Mononuclear cell (primary cell): Measurements from ENCODE around the gene KLF13. TPM values are rescaled to one million over a fixed set of nuclear protein-coding genes. Genes with fewer than 3 reads are reported as not detected.

Experiments
- H3K27me3 ChIP-seq: 2 replicates; pipeline ENCODE4 v1.6.0; 2011; ENCODE audit warnings: low read length, control low read depth; ENCODE audit not compliant: insufficient read depth
- H3K4me1 ChIP-seq: 2 replicates; pipeline ENCODE4 v1.5.1; 2011; ENCODE audit warnings: mild to moderate bottlenecking, low read length, control low read depth; ENCODE audit not compliant: insufficient read depth
- H3K4me3 ChIP-seq: 2 replicates; pipeline ENCODE4 v1.5.1; 2011; ENCODE audit warnings: mild to moderate bottlenecking, low read length, moderate library complexity
- H3K9me3 ChIP-seq: 2 replicates; pipeline ENCODE4 v1.5.1; 2011; ENCODE audit warnings: low read depth, mild to moderate bottlenecking, control low read depth, low read length
- total RNA-seq: library from RNA; depleted of rRNA; stranded (reverse); fragments of >200 nt; gene quantifications from one replicate; pipeline ENCODE4 v1.2.3, GENCODE V29; 2012

Gene KLF13
- total RNA-seq, 1 donor: 151 TPM

GRCh38 chr15:31341496-31342195 is 15.0 kb downstream of the KLF13 start:
- Histone ChIP-seq H3K9me3 (no peaks in the 10 kb centered on the region), H3K27me3 (no peaks in the 10 kb centered on the region), H3K4me1 (peaks cover 100% of the 10 kb centered on the region), H3K4me3 (no peak overlapping the region)

- Histone ChIP-seq H3K4me1 (peaks cover 100% of the 10 kb centered on the region), H3K27me3 (no peaks in the 10 kb centered on the region), H3K4me3 (no peak overlapping the region), H3K9me3 (no peaks in the 10 kb centered on the region)
Measured at GRCh38 chr15:31342381-31342780, 15.7 kb downstream of the KLF13 start.

DNA sequence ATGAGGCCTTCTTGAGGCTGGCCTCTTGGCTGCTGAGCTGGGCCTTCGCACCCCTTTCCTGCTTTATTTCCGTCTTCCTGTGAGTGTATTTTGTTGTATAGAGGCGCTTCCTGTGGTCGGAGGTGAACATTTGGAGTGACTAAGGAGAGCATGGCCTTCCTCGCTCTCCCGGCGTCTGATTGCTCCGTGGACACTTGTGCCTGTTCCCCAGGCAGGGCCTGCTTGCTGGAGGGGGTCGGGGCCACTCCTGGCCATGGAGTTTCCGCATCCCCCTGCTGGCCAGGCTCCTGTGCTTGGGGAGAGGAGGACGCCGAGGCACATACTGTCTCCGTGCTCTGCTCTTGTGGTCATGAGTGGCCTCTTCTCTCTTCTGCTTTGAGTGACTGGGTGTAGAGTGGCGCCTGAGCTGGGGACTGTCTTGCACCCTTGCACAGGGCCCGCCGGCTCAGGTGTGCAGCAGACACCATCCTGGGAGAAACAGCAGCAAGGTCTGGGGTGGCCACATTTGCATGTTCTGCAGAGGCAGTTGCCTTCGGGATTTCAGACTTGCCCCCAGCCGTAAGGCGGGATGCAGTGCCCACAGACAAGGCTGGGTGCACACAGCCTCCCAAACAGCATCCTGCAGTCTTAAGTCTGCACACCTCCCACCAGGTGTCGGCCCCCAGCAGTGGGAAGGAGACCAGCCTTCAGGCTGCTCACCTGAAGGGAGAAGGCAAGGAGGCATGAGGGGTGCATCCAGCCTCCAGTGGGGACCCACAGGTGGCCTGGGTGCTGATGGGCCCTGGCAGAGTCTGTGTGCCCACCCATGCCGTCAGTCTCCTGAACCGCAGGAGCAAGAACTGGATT is 16.4 kb downstream of the KLF13 start:
- H3K4me1 ChIP-seq: peaks cover 100% of the 10 kb centered on the region
- no peaks in the 10 kb centered on the region for H3K9me3 ChIP-seq
- H3K4me3 ChIP-seq: no peak overlapping the region

GRCh38 chr15:31343831-31344230 is 17.2 kb downstream of the KLF13 start:
- Histone ChIP-seq H3K9me3 (no peaks in the 10 kb centered on the region), H3K27me3 (no peaks in the 10 kb centered on the region), H3K4me3 (no peak overlapping the region), H3K4me1 (peaks cover 100% of the 10 kb centered on the region)

More for the DNA sequence above, 16.4 kb downstream of the KLF13 start:
- no peaks in the 10 kb centered on the region for H3K27me3 ChIP-seq

- Histone ChIP-seq H3K4me3 (no peak overlapping the region), H3K27me3 (no peaks in the 10 kb centered on the region), H3K9me3 (no peaks in the 10 kb centered on the region), H3K4me1 (peaks cover 100% of the 10 kb centered on the region)
Measured at GRCh38 chr15:31344266-31344665, 17.6 kb downstream of the KLF13 start.

GRCh38 chr15:31344823-31345605 is 18.4 kb downstream of the KLF13 start:
- Histone ChIP-seq H3K4me3 (peak overlapping the region; percentile 18), H3K27me3 (no peaks in the 10 kb centered on the region), H3K9me3 (no peaks in the 10 kb centered on the region), H3K4me1 (peaks cover 100% of the 10 kb centered on the region)

- H3K27me3 ChIP-seq: no peaks in the 10 kb centered on the region
- no peaks in the 10 kb centered on the region for H3K9me3 ChIP-seq
- H3K4me3 ChIP-seq: peak overlapping the region; percentile 18
- H3K4me1 ChIP-seq: peaks cover 100% of the 10 kb centered on the region
Measured at GRCh38 chr15:31345606-31346366, 19.2 kb downstream of the KLF13 start.

GRCh38 chr15:31346367-31347066 is 19.9 kb downstream of the KLF13 start:
- Histone ChIP-seq H3K4me3 (peak overlapping the region; percentile 18), H3K4me1 (peaks cover 100% of the 10 kb centered on the region), H3K9me3 (no peaks in the 10 kb centered on the region), H3K27me3 (no peaks in the 10 kb centered on the region)

DNA sequence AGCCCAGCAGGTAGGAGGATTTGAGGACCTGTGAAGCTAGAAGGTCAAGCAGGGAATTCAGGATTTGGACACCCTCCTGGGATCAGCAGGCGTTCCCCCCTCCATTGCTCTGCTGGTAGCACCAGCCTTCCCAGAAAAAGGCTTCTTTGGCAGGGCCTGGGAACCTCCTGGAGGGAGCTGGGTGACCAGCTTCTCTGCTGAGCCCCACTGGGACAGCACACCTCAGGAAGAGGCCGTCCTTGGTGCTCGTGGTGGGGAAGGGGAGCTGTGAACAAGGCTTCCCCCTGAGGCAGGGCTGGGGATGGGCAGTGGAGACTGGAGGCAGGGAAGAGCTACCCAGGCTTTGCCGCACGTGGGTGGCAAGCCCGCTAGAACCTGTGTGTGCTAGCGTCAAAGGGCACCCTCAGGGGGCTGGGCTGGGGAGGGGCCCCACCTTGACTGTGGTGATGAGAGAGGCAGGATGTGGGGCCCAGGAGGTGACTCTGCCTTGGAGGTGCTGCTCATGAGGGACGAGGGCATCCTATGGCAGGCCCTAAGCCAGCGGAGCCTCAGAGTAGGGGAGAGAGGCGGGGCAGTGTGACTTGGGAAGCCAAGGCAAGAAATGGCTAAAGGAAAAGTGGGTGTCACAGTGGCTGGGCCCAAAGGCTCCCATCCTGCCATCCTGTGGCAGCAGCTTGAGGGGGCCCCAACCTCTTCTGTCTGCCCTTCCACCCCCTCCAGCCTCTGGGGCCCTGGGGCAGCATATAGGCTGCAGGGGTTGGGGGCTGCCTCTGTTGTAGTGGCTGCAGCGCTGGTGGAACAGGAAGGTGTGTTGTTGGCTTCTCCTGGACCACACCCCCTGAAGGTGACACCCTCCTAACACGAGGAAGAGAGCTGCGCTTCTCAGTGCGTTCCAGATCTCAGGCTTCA is 20.7 kb downstream of the KLF13 start:
- H3K4me3 ChIP-seq: no peak overlapping the region
- H3K9me3 ChIP-seq: no peaks in the 10 kb centered on the region
- no peaks in the 10 kb centered on the region for H3K27me3 ChIP-seq
- H3K4me1 ChIP-seq: peaks cover 100% of the 10 kb centered on the region

DNA sequence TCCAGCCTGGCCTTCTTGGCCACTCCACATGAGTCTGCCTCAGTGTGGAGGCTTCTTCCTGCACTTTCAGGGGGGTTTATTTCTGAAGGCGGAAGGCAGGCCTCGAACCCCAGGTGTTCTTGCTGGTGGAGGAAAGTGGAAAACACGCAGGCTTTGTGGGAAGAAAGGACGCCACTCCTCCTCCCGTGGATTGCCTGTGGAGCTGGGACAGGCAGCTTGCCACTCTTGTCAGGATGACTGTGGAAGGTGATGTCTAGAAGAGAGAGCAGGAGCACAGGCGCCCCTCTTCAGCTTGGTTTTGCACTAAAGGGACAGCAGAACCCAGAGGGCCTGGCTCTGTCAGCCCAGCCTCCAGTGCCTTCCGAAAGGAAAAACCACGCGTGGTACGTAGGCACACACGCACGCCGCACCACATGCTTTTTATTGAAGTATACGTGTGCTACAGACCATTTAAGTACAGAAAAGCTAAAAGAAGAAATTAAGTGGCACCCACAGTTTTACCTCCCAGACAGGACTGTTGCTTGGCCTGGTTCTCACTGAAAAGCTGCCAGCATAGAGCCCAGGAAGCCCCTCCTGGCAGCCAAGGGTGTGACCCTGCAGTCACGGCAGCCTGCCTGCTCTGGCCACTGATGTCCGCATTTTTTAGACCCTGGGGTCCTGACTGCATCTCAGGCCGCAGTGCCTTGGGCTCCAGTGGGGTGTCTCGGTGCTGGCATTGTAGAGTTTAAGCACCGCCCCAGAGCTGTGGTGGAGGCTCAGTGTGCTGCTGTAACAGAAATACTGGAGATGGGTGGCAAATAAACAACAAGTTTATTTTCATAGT is 21.6 kb downstream of the KLF13 start:
- H3K27me3 ChIP-seq: no peaks in the 10 kb centered on the region
- peaks cover 100% of the 10 kb centered on the region for H3K4me1 ChIP-seq
- H3K4me3 ChIP-seq: no peak overlapping the region
- H3K9me3 ChIP-seq: no peaks in the 10 kb centered on the region

- Histone ChIP-seq H3K4me1 (peaks cover 100% of the 10 kb centered on the region), H3K9me3 (no peaks in the 10 kb centered on the region), H3K27me3 (no peaks in the 10 kb centered on the region), H3K4me3 (no peak overlapping the region)
Measured at GRCh38 chr15:31349233-31350141, 22.9 kb downstream of the KLF13 start.

DNA sequence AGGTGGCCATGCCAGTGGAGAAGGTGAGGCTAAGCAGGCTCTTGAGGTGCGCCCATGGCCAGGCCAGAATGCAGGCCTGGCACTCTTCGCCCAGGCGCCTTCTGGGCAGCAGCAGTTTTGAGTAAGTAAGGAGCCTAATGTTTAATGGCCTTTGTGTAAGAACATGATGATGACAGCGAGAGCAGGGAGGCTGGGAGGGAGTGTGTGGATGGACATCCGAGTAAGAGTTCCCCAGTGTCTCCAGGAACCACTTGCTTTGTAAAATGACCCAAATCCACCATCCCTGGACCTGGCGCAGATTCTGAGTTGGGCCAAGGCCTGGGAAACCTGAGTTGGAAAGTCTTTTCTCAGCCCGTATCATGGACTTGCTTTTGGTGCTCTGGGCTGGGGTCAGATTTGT is 24.1 kb downstream of the KLF13 start:
- Histone ChIP-seq H3K9me3 (no peaks in the 10 kb centered on the region), H3K4me3 (no peak overlapping the region), H3K27me3 (no peaks in the 10 kb centered on the region), H3K4me1 (peaks cover 100% of the 10 kb centered on the region)
